Subcutaneous adipose tissue (tissue), 4 donors: ENCODE results near the gene ZC3H12D. TPM values are rescaled to one million over a fixed set of nuclear protein-coding genes. Genes with fewer than 3 reads are reported as not detected.

ENCODE experiments used
- total RNA-seq, 4 donors: library from RNA; depleted of rRNA; stranded (reverse); fragments of >200 nt; gene quantifications; one replicate each; pipeline ENCODE4 v1.1.0, GENCODE V29; 2016
- TF ChIP-seq, protein P1 (sequence below): fragments of 450-650 bp; IDR thresholded peaks from one replicate; pipeline ENCODE4 v1.5.1; 2016; ENCODE audit warnings: low read depth, mild to moderate bottlenecking, control low read depth, antibody characterized with exemption, moderate library complexity

The ZC3H12D gene
- total RNA-seq, 4 donors from 2014 or later: 1.8 to 11.2 (median 4.8) TPM

- TF ChIP-seq, protein P1, sequence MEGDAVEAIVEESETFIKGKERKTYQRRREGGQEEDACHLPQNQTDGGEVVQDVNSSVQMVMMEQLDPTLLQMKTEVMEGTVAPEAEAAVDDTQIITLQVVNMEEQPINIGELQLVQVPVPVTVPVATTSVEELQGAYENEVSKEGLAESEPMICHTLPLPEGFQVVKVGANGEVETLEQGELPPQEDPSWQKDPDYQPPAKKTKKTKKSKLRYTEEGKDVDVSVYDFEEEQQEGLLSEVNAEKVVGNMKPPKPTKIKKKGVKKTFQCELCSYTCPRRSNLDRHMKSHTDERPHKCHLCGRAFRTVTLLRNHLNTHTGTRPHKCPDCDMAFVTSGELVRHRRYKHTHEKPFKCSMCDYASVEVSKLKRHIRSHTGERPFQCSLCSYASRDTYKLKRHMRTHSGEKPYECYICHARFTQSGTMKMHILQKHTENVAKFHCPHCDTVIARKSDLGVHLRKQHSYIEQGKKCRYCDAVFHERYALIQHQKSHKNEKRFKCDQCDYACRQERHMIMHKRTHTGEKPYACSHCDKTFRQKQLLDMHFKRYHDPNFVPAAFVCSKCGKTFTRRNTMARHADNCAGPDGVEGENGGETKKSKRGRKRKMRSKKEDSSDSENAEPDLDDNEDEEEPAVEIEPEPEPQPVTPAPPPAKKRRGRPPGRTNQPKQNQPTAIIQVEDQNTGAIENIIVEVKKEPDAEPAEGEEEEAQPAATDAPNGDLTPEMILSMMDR: no peak
Measured at GRCh38 chr6:149440735-149441671, 43.8 kb downstream of the ZC3H12D start.

GRCh38 chr6:149439626-149440025 is 45.2 kb downstream of the ZC3H12D start:
- TF ChIP-seq, protein P1: no peak

- TF ChIP-seq, protein P1: no peak
Measured at GRCh38 chr6:149438855-149439254, 46.0 kb downstream of the ZC3H12D start.

DNA sequence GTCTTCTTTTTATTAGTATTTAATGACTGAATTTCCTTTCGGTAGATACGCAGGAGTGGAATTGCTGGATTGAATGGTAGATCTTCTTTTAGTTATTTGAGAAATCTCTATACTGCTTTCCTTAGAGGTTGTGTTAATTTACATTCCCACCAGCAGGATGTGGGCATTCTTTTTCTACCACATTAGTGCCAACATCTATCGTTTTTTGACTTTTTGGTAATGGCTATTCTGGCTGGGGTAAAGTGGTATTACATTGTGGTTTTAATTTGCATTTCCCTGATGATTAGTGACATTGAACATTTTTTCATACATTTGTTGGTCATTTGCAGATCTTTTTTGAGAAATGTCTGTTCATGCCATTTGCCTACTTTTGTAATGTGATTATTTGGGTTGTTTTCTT is 47.6 kb downstream of the ZC3H12D start:
- TF ChIP-seq, protein P1: no peak

- TF ChIP-seq, protein P1: no peak
Measured at GRCh38 chr6:149436647-149437046, 48.2 kb downstream of the ZC3H12D start.

- TF ChIP-seq, protein P1: no peak
Measured at GRCh38 chr6:149435919-149436586, 48.8 kb downstream of the ZC3H12D start.

DNA sequence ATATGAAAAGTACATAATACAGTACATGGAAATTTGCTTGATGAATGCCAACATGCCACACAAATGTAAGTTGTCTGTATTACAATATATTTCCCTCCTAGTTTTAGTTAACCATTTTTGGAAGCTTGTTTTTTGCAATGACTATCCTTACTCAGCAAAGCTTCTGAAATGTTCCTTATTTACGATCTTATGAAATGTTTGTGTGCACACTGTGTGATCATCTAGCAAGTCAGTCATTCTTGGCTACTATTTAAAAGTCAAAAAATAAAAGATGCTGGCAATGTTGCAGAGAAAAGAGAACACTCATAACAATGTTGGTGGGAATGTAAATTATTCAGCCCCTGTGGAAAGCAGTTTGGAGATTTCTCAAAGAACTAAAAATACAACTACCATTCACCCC is 50.9 kb downstream of the ZC3H12D start:
- TF ChIP-seq, protein P1: no peak
